ENCODE data around the gene PEAK1. TPM values are rescaled to one million over a fixed set of nuclear protein-coding genes. Genes with fewer than 3 reads are reported as not detected.

The PEAK1 gene
- total RNA-seq, 4 donors from 2014 or later, result 78.3 to 112 (median 95.2) TPM

DNA sequence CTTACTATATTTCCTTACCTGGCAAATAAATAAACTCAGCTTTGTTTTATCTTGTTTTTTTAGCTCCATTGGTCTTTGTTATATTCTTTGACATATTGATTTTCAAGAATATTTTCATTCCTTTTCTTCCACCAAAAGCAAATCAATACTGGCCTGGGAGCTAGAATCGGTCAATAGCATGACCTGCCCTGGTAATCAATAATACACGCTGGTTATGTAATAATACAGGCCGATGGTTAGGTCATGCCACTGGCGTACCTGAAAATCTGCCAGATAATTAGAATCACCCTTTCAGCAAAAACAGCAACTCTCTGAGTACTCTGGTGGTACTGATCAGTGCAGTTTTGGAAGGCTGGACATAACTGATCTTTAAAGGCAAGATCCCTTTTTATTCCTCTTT lies 39.9 kb downstream of the PEAK1 start:
- no peak for DNase-seq (ENCODE audit: low spot score in 2 of 2)
- no peak overlapping the region for H3K27ac ChIP-seq
- TF ChIP-seq POLR2A (IDR thresholded peaks at IDR 0.05) (no peak), EP300 (IDR thresholded peaks at IDR 0.05) (no peak)
- TF ChIP-seq, protein P1, sequence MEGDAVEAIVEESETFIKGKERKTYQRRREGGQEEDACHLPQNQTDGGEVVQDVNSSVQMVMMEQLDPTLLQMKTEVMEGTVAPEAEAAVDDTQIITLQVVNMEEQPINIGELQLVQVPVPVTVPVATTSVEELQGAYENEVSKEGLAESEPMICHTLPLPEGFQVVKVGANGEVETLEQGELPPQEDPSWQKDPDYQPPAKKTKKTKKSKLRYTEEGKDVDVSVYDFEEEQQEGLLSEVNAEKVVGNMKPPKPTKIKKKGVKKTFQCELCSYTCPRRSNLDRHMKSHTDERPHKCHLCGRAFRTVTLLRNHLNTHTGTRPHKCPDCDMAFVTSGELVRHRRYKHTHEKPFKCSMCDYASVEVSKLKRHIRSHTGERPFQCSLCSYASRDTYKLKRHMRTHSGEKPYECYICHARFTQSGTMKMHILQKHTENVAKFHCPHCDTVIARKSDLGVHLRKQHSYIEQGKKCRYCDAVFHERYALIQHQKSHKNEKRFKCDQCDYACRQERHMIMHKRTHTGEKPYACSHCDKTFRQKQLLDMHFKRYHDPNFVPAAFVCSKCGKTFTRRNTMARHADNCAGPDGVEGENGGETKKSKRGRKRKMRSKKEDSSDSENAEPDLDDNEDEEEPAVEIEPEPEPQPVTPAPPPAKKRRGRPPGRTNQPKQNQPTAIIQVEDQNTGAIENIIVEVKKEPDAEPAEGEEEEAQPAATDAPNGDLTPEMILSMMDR (IDR thresholded peaks at IDR 0.05), result no peak
- H3K4me3 ChIP-seq, result no peak overlapping the region
- no peaks in the 10 kb centered on the region for H3K27me3 ChIP-seq
- no peaks in the 10 kb centered on the region for H3K9me3 ChIP-seq
- H3K36me3 ChIP-seq, result no peaks in the 10 kb centered on the region
- H3K4me1 ChIP-seq, result peaks cover 0 to 18% (median 0%) of the 10 kb centered on the region in 4 donors
- WGBS, 2 donors, result 88% methylated on average over 4 of the region's 4 CpGs

DNA sequence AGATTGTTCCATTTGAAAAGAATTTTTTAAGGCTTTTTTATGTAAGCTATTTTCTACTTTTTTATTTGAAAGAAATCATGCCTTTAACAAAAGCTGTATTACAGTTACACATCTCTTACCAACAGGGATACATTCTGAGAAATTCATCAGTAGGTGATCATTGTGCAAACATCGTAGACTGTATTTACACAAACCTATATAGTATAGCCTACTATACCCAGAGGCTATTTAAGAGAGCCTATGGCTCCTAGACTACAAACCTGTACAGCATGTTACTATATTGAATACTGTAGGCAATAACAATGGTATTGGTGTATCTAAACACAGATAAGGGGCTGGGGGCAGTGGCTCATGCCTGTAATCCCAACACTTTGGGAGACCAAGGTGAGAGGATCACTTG lies 43.1 kb downstream of the PEAK1 start:
- Histone ChIP-seq H3K4me1 (no peaks in the 10 kb centered on the region), H3K27ac (no peak overlapping the region), H3K4me3 (no peak overlapping the region), H3K9me3 (no peaks in the 10 kb centered on the region), H3K27me3 (no peaks in the 10 kb centered on the region), H3K36me3 (no peaks in the 10 kb centered on the region)
- DNase-seq (ENCODE audit: low spot score in 2 of 2), result no peak
- 97 to 100% methylated on average over 1 of the region's 1 CpG for WGBS, 2 donors
- TF ChIP-seq, protein P1 (IDR thresholded peaks at IDR 0.05), result no peak
- TF ChIP-seq POLR2A (IDR thresholded peaks at IDR 0.05) (no peak), EP300 (IDR thresholded peaks at IDR 0.05) (no peak)

DNA sequence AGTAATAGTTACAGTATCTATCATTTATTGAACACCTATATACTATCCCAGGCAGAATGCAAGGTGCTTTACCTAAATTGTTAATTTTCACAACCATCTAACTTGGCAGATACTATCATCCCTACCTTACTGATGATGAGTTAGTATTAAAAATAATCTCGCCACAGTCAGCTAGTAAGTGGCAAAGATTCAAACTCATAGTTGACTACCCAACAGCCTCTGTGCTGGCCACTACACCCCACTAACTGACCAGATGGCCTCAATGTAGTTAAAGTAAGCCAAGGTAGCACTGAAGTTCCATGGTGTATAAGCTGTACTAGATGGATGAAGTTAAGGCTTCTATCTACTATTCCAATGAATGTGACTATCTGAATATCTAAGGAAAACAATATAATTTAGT lies 44.8 kb downstream of the PEAK1 start:
- H3K27me3 ChIP-seq, result no peaks in the 10 kb centered on the region
- no peaks in the 10 kb centered on the region for H3K4me1 ChIP-seq
- no peak overlapping the region for H3K27ac ChIP-seq
- no peak for DNase-seq (ENCODE audit: low spot score in 2 of 2)
- no peaks in the 10 kb centered on the region for H3K9me3 ChIP-seq
- TF ChIP-seq POLR2A (IDR thresholded peaks at IDR 0.05), result no peak
- no peaks in the 10 kb centered on the region for H3K36me3 ChIP-seq
- H3K4me3 ChIP-seq, result no peak overlapping the region
- WGBS, 2 donors, result 90 to 94% methylated on average over 1 of the region's 1 CpG

DNA sequence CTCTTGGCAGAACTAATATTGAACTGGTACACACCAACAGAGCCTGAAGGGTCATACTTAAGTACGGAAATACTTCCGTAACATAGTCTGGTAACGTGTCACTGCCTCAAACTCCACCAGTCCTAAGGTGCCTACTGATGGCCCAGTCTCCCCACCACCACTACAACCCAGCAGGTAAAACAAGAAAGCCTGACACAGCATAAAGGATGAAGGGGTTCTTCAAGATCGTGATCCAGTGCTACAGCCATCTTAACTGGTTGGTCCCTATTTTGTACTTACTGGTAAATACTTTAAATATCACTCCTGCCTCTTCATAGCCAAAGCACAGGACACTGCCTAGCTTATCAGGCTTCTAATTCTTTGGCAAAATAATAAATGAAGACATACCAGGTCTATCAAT lies 46.5 kb downstream of the PEAK1 start:
- WGBS, 2 donors, result 72 to 96% methylated on average over 4 of the region's 4 CpGs
- Histone ChIP-seq H3K36me3 (no peaks in the 10 kb centered on the region), H3K9me3 (no peaks in the 10 kb centered on the region), H3K27ac (no peak overlapping the region), H3K4me1 (no peaks in the 10 kb centered on the region), H3K27me3 (no peaks in the 10 kb centered on the region), H3K4me3 (no peak overlapping the region)
- TF ChIP-seq POLR2A (IDR thresholded peaks at IDR 0.05) (no peak), EP300 (IDR thresholded peaks at IDR 0.05) (no peak)
- TF ChIP-seq, protein P1 (IDR thresholded peaks at IDR 0.05), result no peak
- DNase-seq (ENCODE audit: low spot score in 2 of 2), result no peak

DNA sequence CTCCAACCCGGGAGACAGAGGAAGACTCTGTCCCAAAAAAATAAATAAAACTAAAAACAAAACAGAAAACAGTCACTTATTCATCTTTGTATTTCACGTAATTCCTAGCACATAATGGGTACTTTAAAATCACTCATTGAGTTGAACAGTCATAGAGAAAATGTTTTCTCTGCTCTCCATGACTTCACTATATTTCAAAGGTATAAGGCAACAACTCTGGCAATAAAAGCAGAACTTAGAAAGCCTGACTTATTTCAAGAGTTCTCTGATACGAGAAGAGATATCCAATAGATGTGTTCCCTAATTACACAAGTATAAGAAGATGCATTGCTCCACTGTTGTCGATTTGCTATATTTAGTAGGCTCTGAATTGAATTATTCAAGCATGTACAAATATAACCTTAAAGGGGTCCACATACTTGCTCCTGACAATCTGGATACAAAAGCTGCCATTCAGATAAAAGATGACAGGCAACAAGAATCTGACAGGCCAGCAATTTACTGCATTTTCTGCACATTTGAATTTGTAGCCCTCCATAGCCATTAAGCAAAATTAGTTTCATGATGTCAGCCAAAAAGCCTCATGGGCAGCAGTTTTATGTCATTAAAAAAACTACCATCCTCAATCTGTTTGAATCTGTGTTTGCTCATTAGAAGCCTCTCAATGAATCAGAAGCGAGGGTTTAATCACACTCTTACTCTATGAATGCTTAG lies 47.9 kb downstream of the PEAK1 start:
- 64 to 67% methylated on average over 5 of the region's 5 CpGs for WGBS, 2 donors
- Histone ChIP-seq H3K4me3 (no peak overlapping the region), H3K9me3 (no peaks in the 10 kb centered on the region), H3K27me3 (no peaks in the 10 kb centered on the region), H3K4me1 (no peaks in the 10 kb centered on the region), H3K36me3 (no peaks in the 10 kb centered on the region), H3K27ac (no peak overlapping the region)
- DNase-seq (ENCODE audit: low spot score in 2 of 2), result no peak
- TF ChIP-seq POLR2A (IDR thresholded peaks at IDR 0.05), result no peak
- TF ChIP-seq EP300 (IDR thresholded peaks at IDR 0.05), result no peak
- TF ChIP-seq, protein P1 (IDR thresholded peaks at IDR 0.05), result no peak
